Neutrophil (primary cell): ENCODE data around the gene MRPS22.

Experiments used
- H3K27ac ChIP-seq: fragments of 200-600 bp; sonication (generic); 2 replicates; pipeline ENCODE4 v1.5.1; 2016; ENCODE audit warnings: mild to moderate bottlenecking, moderate library complexity
- H3K27me3 ChIP-seq: fragments of 200-600 bp; sonication (generic); 2 replicates; pipeline ENCODE4 v1.6.0; 2016; ENCODE audit warnings: mild to moderate bottlenecking
- H3K36me3 ChIP-seq: fragments of 200-600 bp; sonication (generic); 2 replicates; pipeline ENCODE4 v1.5.1; 2017
- H3K4me1 ChIP-seq, 2 experiments: fragments of 200-600 bp in 1 of 2; sonication (generic) in 1 of 2; 1 replicate in 1 of 2; 2 replicates in 1 of 2; pipeline versions ENCODE4 v1.5.1 to v1.6.1; 2013 to 2016; ENCODE audit warnings: low read depth in 1 of 2, low read length in 1 of 2, mild to moderate bottlenecking in 1 of 2, moderate library complexity in 1 of 2; ENCODE audit not compliant: control insufficient read depth in 1 of 2, insufficient read depth in 1 of 2
- H3K4me3 ChIP-seq, 2 experiments: fragments of 200-600 bp in 1 of 2; sonication (generic) in 1 of 2; 1 replicate in 1 of 2; 2 replicates in 1 of 2; pipeline ENCODE4 v1.5.1; 2013 to 2016; ENCODE audit warnings: low read depth in 1 of 2, low read length in 1 of 2, mild to moderate bottlenecking in 1 of 2, moderate library complexity in 1 of 2
- H3K9me3 ChIP-seq: fragments of 200-600 bp; sonication (generic); 2 replicates; pipeline ENCODE4 v1.5.1; 2016
- TF ChIP-seq, protein P1 (sequence below): fragments of 200-600 bp; sonication (generic); IDR thresholded peaks from 2 replicates; pipeline ENCODE4 v1.5.1; 2016; ENCODE audit warnings: antibody characterized with exemption

MRPS22 gene

DNA sequence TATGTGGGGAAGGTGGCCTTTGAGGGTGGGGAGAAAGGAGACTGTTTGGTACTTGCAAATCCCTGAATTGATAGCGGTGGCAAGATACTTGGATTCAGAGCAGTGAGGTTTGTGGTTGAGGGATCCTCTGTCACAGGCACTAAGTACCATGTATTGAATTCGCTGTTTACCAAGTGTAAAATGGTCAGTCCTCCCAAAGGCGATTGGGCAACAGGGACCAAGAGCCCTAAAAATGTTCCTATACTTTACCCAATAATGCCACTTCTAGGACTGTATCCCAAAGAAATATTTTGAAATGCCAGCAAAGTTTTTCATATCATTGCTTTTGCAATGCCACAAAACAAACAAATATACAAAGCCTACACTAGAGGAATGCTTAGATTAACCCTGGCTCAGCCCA is 43.4 kb upstream of the MRPS22 start:
- no peaks in the 10 kb centered on the region for H3K4me1 ChIP-seq
- no peaks in the 10 kb centered on the region for H3K9me3 ChIP-seq
- no peaks in the 10 kb centered on the region for H3K27me3 ChIP-seq
- H3K4me3 ChIP-seq, result no peak overlapping the region
- no peaks in the 10 kb centered on the region for H3K36me3 ChIP-seq
- TF ChIP-seq, protein P1, sequence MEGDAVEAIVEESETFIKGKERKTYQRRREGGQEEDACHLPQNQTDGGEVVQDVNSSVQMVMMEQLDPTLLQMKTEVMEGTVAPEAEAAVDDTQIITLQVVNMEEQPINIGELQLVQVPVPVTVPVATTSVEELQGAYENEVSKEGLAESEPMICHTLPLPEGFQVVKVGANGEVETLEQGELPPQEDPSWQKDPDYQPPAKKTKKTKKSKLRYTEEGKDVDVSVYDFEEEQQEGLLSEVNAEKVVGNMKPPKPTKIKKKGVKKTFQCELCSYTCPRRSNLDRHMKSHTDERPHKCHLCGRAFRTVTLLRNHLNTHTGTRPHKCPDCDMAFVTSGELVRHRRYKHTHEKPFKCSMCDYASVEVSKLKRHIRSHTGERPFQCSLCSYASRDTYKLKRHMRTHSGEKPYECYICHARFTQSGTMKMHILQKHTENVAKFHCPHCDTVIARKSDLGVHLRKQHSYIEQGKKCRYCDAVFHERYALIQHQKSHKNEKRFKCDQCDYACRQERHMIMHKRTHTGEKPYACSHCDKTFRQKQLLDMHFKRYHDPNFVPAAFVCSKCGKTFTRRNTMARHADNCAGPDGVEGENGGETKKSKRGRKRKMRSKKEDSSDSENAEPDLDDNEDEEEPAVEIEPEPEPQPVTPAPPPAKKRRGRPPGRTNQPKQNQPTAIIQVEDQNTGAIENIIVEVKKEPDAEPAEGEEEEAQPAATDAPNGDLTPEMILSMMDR, result no peak
- no peak overlapping the region for H3K27ac ChIP-seq

DNA sequence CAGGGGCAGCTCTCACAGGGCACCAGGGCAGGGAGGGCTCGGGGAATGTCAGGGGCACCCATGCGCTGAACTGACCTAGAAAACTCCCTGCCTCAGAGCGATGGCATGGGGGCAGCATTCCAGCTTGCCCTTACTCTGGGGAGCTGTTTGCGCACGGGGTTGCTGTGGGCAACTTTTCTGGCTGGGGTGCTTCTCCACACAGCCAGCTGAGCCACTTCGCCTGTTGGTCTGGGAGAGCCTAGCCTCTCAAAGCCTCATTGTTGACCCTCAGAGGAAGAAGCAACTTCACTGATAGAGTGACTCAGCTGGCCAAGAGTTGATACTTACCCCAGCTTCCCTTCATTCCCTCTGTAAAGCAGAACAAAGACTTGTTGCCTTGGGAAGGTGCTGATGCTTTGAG is 42.6 kb upstream of the MRPS22 start:
- Histone ChIP-seq H3K9me3 (no peaks in the 10 kb centered on the region), H3K36me3 (no peaks in the 10 kb centered on the region), H3K27me3 (no peaks in the 10 kb centered on the region), H3K27ac (no peak overlapping the region), H3K4me3 (no peak overlapping the region), H3K4me1 (no peaks in the 10 kb centered on the region)
- TF ChIP-seq, protein P1, result no peak

- no peak overlapping the region for H3K4me3 ChIP-seq
- H3K27ac ChIP-seq, result no peak overlapping the region
- H3K27me3 ChIP-seq, result no peaks in the 10 kb centered on the region
- H3K36me3 ChIP-seq, result no peaks in the 10 kb centered on the region
- no peaks in the 10 kb centered on the region for H3K4me1 ChIP-seq
- TF ChIP-seq, protein P1, result no peak
- no peaks in the 10 kb centered on the region for H3K9me3 ChIP-seq
These were observed 42.2 kb upstream of the MRPS22 start for GRCh38 chr3:139301654-139302053.

GRCh38 chr3:139302084-139302800 is 41.6 kb upstream of the MRPS22 start:
- no peaks in the 10 kb centered on the region for H3K36me3 ChIP-seq
- no peaks in the 10 kb centered on the region for H3K27me3 ChIP-seq
- H3K27ac ChIP-seq, result no peak overlapping the region
- no peaks in the 10 kb centered on the region for H3K4me1 ChIP-seq
- H3K4me3 ChIP-seq, result no peak overlapping the region
- TF ChIP-seq, protein P1, result no peak
- no peaks in the 10 kb centered on the region for H3K9me3 ChIP-seq

- Histone ChIP-seq H3K4me1 (no peaks in the 10 kb centered on the region), H3K9me3 (no peaks in the 10 kb centered on the region), H3K27ac (no peak overlapping the region), H3K36me3 (no peaks in the 10 kb centered on the region), H3K4me3 (no peak overlapping the region), H3K27me3 (no peaks in the 10 kb centered on the region)
- TF ChIP-seq, protein P1, result no peak
These were observed 41.1 kb upstream of the MRPS22 start for GRCh38 chr3:139302801-139303113.
